Aortic smooth muscle cell (primary cell): ENCODE results near the gene CTNNA2. TPM values are rescaled to one million over a fixed set of nuclear protein-coding genes. Genes with fewer than 3 reads are reported as not detected.

ENCODE experiments used
- total RNA-seq: library from RNA; depleted of rRNA; stranded (reverse); fragments of >200 nt; gene quantifications from 2 replicates; pipeline ENCODE4 v1.2.3, GENCODE V29; 2014

Gene CTNNA2
- total RNA-seq: not detected in 2 replicates

GRCh38 chr2:79512442-79513401, at the start of gene CTNNA2:
Gene CTNNA2, plus strand, starts transcription at chr2:79513051.

GRCh38 chr2:80303909-80304837, 791.3 kb downstream of the CTNNA2 start, which contains the start of gene LRRTM1:
Gene LRRTM1, minus strand, starts transcription at chr2:80304752. Its CDS starts 933 bp downstream, at chr2:80303819.

